IMR-90 (cell line): ENCODE measurements around the gene CA12. TPM values are rescaled to one million over a fixed set of nuclear protein-coding genes. Genes with fewer than 3 reads are reported as not detected.

Experiments used
- ATAC-seq: fragments of 200-7000 bp; cut with Tn5 transposase; 2 replicates; pipeline ENCODE4 v1.9.1; 2020; ENCODE audit warnings: low read depth, mild to moderate bottlenecking, moderate library complexity
- BruUV-seq: library from RNA; stranded (reverse); fragments of 400-500 nt; replicated peaks from 2 replicates; lab custom pipeline; 2021; lab: Mats Ljungman, UMichigan
- CTCF ChIA-PET: fragments of 300-600 bp; formaldehyde crosslinking; extraction: SDS; loops from one replicate; lab custom pipeline; 2021; ENCODE audit warnings: antibody characterized with exemption; lab: Yijun Ruan, JAX
- POLR2A ChIA-PET: fragments of 300-600 bp; sonication (Branson Sonifier 250); formaldehyde crosslinking; loops from one replicate; lab custom pipeline; 2022; ENCODE audit warnings: antibody characterized with exemption; ENCODE audit not compliant: unreplicated experiment; lab: Charles Lee
- DNase-seq: peaks from one replicate; pipeline ENCODE4 v3.0.0; 2013
- H2AFZ ChIP-seq: replicated peaks from 2 replicates; pipeline ENCODE3; 2013; ENCODE audit warnings: low read length, mild to moderate bottlenecking; ENCODE audit not compliant: poor library complexity
- H2AK5ac ChIP-seq: 2 replicates; pipeline ENCODE4 v1.6.1; 2013; ENCODE audit warnings: low read depth, low read length, inconsistent platforms
- H2AK9ac ChIP-seq: replicated peaks from 2 replicates; pipeline ENCODE3; 2013; ENCODE audit warnings: mild to moderate bottlenecking, low read depth, low read length, moderate library complexity; ENCODE audit not compliant: poor library complexity
- H2BK120ac ChIP-seq: 2 replicates; pipeline ENCODE4 v1.6.1; 2013; ENCODE audit warnings: low read depth, low read length, inconsistent platforms
- H2BK15ac ChIP-seq: 3 replicates; pipeline ENCODE4 v1.6.1; 2013; ENCODE audit warnings: low read depth, low read length, inconsistent platforms
- H2BK20ac ChIP-seq: 2 replicates; pipeline ENCODE4 v1.6.1; 2013; ENCODE audit warnings: low read depth, mild to moderate bottlenecking, inconsistent platforms, low read length, moderate library complexity
- H2BK5ac ChIP-seq: 2 replicates; pipeline ENCODE4 v1.6.1; 2013; ENCODE audit warnings: mild to moderate bottlenecking, low read depth, low read length, inconsistent platforms; ENCODE audit not compliant: poor library complexity, severe bottlenecking
- H3K14ac ChIP-seq: replicated peaks from 2 replicates; pipeline ENCODE4 v1.6.1; 2013; ENCODE audit warnings: low read depth, low read length, inconsistent platforms
- H3K18ac ChIP-seq: 2 replicates; pipeline ENCODE4 v1.6.1; 2013; ENCODE audit warnings: low read depth, low read length, control low read depth
- H3K23ac ChIP-seq: 2 replicates; pipeline ENCODE4 v1.6.1; 2013; ENCODE audit warnings: low read depth, low read length, inconsistent platforms
- H3K27ac ChIP-seq: 2 replicates; pipeline ENCODE4 v1.5.1; 2013; ENCODE audit warnings: mild to moderate bottlenecking, control low read depth, low read length; ENCODE audit not compliant: insufficient read depth
- H3K27me3 ChIP-seq: 2 replicates; pipeline ENCODE4 v1.6.1; 2013; ENCODE audit warnings: low read length; ENCODE audit not compliant: control insufficient read depth, insufficient read depth
- H3K36me3 ChIP-seq: 2 replicates; pipeline ENCODE4 v1.6.1; 2013; ENCODE audit warnings: low read length, mixed read lengths; ENCODE audit not compliant: control insufficient read depth, insufficient read depth
- H3K4ac ChIP-seq: 2 replicates; pipeline ENCODE4 v1.6.1; 2013; ENCODE audit warnings: low read depth, low read length, inconsistent platforms
- H3K4me1 ChIP-seq: 2 replicates; pipeline ENCODE4 v1.6.1; 2013; ENCODE audit warnings: low read length, mixed read lengths; ENCODE audit not compliant: control insufficient read depth, insufficient read depth
- H3K4me2 ChIP-seq: 2 replicates; pipeline ENCODE4 v1.6.1; 2013; ENCODE audit warnings: low read depth, mild to moderate bottlenecking, control low read depth, low read length, moderate library complexity
- H3K4me3 ChIP-seq: 2 replicates; pipeline ENCODE4 v1.5.1; 2013; ENCODE audit warnings: low read depth, mild to moderate bottlenecking, control low read depth, low read length, moderate library complexity; ENCODE audit not compliant: insufficient read depth
- H3K56ac ChIP-seq: 2 replicates; pipeline ENCODE4 v1.6.1; 2013; ENCODE audit warnings: low read length, inconsistent platforms; ENCODE audit not compliant: insufficient read depth; ENCODE audit errors: extremely low read depth
- H3K79me1 ChIP-seq, 2 experiments: 2 replicates each; pipeline ENCODE4 v1.6.1; 2013; ENCODE audit warnings: low read length in 2 of 2, inconsistent platforms in 1 of 2, low read depth in 1 of 2
- H3K9ac ChIP-seq: 2 replicates; pipeline ENCODE4 v1.6.1; 2013; ENCODE audit warnings: low read depth, low read length, control low read depth
- H3K9me1 ChIP-seq: 2 replicates; pipeline ENCODE4 v1.6.1; 2013; ENCODE audit warnings: low read length, inconsistent platforms; ENCODE audit not compliant: insufficient read depth
- H3K9me3 ChIP-seq: 2 replicates; pipeline ENCODE4 v1.6.1; 2013; ENCODE audit warnings: low read length; ENCODE audit not compliant: control insufficient read depth, insufficient read depth
- H4K20me1 ChIP-seq: 2 replicates; pipeline ENCODE4 v1.6.1; 2013; ENCODE audit warnings: low read length, inconsistent platforms; ENCODE audit not compliant: insufficient read depth
- H4K5ac ChIP-seq: 2 replicates; pipeline ENCODE4 v1.6.1; 2013; ENCODE audit warnings: mild to moderate bottlenecking, low read depth, low read length, control low read depth
- H4K8ac ChIP-seq, 2 experiments: 2 replicates each; pipeline ENCODE4 v1.6.1; 2013; ENCODE audit warnings: low read depth in 2 of 2, low read length in 2 of 2, control low read depth in 1 of 2, inconsistent platforms in 1 of 2
- H4K91ac ChIP-seq: 2 replicates; pipeline ENCODE4 v1.6.1; 2013; ENCODE audit warnings: low read depth, low read length, inconsistent platforms; ENCODE audit not compliant: insufficient read depth
- BHLHE40 ChIP-seq: fragments of 150-350 bp; IDR thresholded peaks from 2 replicates; pipeline ENCODE4 v1.6.1; 2016; ENCODE audit warnings: mild to moderate bottlenecking, low read depth, low read length
- CEBPB ChIP-seq: IDR thresholded peaks from 2 replicates; pipeline ENCODE4 v1.6.1; 2012; ENCODE audit warnings: low read depth, low read length, improper control_type of control experiment
- NFE2L2 ChIP-seq: fragments of 150-350 bp; IDR thresholded peaks from 2 replicates; pipeline ENCODE4 v1.6.1; 2016; ENCODE audit warnings: low read depth, mild to moderate bottlenecking, low read length
- RCOR1 ChIP-seq: IDR thresholded peaks from 2 replicates; pipeline ENCODE4 v1.6.1; 2012; ENCODE audit warnings: mild to moderate bottlenecking, low read length, improper control_type of control experiment; ENCODE audit not compliant: insufficient replicate concordance
- WGBS, 2 experiments: methylation state at CpG; one replicate each; pipeline versions ENCODE4 v1.1.5 to v1.1.7; 2013; ENCODE audit warnings: missing lambda C conversion rate in 2 of 2; ENCODE audit not compliant: insufficient read length in 1 of 2; ENCODE audit errors: extremely low coverage in 2 of 2; 5-methylcytosine and 5-hydroxymethylcytosine counted together
- dilution Hi-C: fragments of 300-500 bp; cut with HindIII; formaldehyde crosslinking; loops from one replicate; pipeline ENCODE4 v1.14.3; 2018; ENCODE audit warnings: low sequenced_read_pairs; ENCODE audit not compliant: unreplicated experiment
- in situ Hi-C: fragments of 300-500 bp; cut with MboI; formaldehyde crosslinking; loops from 3 replicates; pipeline ENCODE4 v1.14.3; 2019; ENCODE audit warnings: low sequenced_read_pairs, inconsistent platforms, mixed read lengths
- intact Hi-C: fragments of 100-400 bp; cut with micrococcal nuclease; formaldehyde crosslinking; loops from 2 replicates; pipeline ENCODE4 v1.10.0; 2022
- polyA plus RNA-seq, 3 experiments: library from polyadenylated mRNA; depleted of rRNA; stranded (reverse); fragments of >200 nt; gene quantifications; 2 replicates each; pipeline ENCODE4 v1.2.3, GENCODE V29; 2012; ENCODE audit warnings: low replicate concordance in 1 of 3
- total RNA-seq: library from RNA; depleted of rRNA; stranded (reverse); fragments of >200 nt; gene quantifications from 2 replicates; pipeline ENCODE4 v1.2.3, GENCODE V29; 2012

Gene CA12
- total and polyA plus RNA-seq, 2 of the 4 experiments (the other 2 are of a cell fraction), result 33.7 to 52.6 TPM

DNA sequence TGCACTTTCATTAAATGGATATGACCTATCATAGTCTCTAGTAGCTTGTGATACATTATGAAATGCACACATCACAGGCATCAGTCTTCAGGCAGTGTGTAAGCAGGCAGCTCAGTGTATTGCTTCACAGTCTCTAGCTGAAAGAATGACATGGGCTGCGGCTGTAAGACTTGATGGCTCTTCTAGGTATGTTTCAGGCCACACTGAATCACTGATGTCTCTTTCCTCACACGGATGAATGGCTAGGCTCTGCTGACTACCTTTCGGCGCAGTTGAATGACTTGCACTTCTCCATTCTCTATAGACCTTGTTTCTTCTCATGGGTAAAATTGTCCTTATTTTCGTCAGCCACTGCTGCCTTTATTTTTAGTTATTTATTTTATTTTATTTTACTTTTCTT, 88.9 kb downstream of the CA12 start:
- no peaks in the 10 kb centered on the region for H3K9me3 ChIP-seq
- peak overlapping the region; percentile 73 for H2AK9ac ChIP-seq
- no peak overlapping the region for H3K27ac ChIP-seq
- H3K4me2 ChIP-seq, result no peak overlapping the region
- H4K20me1 ChIP-seq, result no peaks in the 10 kb centered on the region
- H2BK5ac ChIP-seq, result peak overlapping the region; percentile 13
- dilution Hi-C loops, result no loop called here
- peak overlapping the region; percentile 37; the same call in 1 of the 2 replicates for H2AK5ac ChIP-seq
- peak overlapping the region; percentile 51; the same call in 1 of the 2 replicates for H2BK20ac ChIP-seq
- H4K5ac ChIP-seq, result no peak overlapping the region
- H3K14ac ChIP-seq, result peak overlapping the region; percentile 22; the same call in 1 of the 2 replicates
- H4K91ac ChIP-seq, result peak overlapping the region; percentile 60
- in situ Hi-C loops, result loop anchor here (25.0 kb wide), 1 partner anchor 770 kb away; no protein-coding TSS in a partner anchor
- H3K9me1 ChIP-seq, result peaks cover 13% of the 10 kb centered on the region
- DNase-seq, result peak; percentile 52
- peaks cover 2% of the 10 kb centered on the region; the same call in 1 of the 2 replicates for H3K4me1 ChIP-seq
- H3K4me3 ChIP-seq, result no peak overlapping the region
- peak overlapping the region; percentile 66; the same call in 1 of the 3 replicates for H2BK15ac ChIP-seq
- ChIA-PET POLR2A (no interaction called here), CTCF (no interaction called here)
- intact Hi-C loops, result loop anchor here (10.0 kb wide), 1 partner anchor 782 kb away; no protein-coding TSS in a partner anchor
- BruUV-seq, result no TSS peak
- peaks cover 5 to 28% of the 10 kb centered on the region in 2 experiments; a peak in 2 of 4 replicates for H3K79me1 ChIP-seq
- no peak overlapping the region for H2AFZ ChIP-seq
- no peaks in the 10 kb centered on the region for H3K27me3 ChIP-seq
- H3K23ac ChIP-seq, result no peak overlapping the region
- H3K18ac ChIP-seq, result no peak overlapping the region
- no peak overlapping the region for H3K9ac ChIP-seq
- H3K36me3 ChIP-seq, result peaks cover 11% of the 10 kb centered on the region
- H2BK120ac ChIP-seq, result peak overlapping the region; percentile 11
- H3K56ac ChIP-seq, result no peak overlapping the region
- peak overlapping the region in 1 of 2 experiments; percentile 24; a peak in 1 of 4 replicates for H4K8ac ChIP-seq
- ATAC-seq, result no peak
- 80% methylated on average over 2 of the region's 5 CpGs; no CpG with 5 or more reads in 1 of the 2 experiments for WGBS, 2 experiments
- H3K4ac ChIP-seq, result peak overlapping the region; percentile 3; the same call in 1 of the 2 replicates
- no peak for TF ChIP-seq RCOR1
- peak; percentile 71 for TF ChIP-seq CEBPB
- no peak for TF ChIP-seq BHLHE40
- peak; percentile 37 for TF ChIP-seq NFE2L2
